GM13976 (cell line): ENCODE results near the gene DIAPH2.

Experiments used
- DNase-seq: peaks from one replicate; pipeline ENCODE4 v3.0.0; 2012; ENCODE audit warnings: low spot score
- CTCF ChIP-seq: IDR thresholded peaks from 2 replicates; pipeline ENCODE4 v1.5.1; 2012; ENCODE audit warnings: borderline replicate concordance, mild to moderate bottlenecking; ENCODE audit not compliant: insufficient read depth; ENCODE audit errors: extremely low read depth, missing control alignments, control extremely low read depth
- in situ Hi-C: fragments of 300-500 bp; cut with MboI; formaldehyde crosslinking; loops from one replicate; pipeline ENCODE4 v1.12.0; 2022; ENCODE audit warnings: low sequenced_read_pairs, mixed read lengths, inconsistent platforms; ENCODE audit not compliant: unreplicated experiment

Gene DIAPH2

GRCh38 chrX:97524997-97525396, 840.4 kb downstream of the DIAPH2 start:
- TF ChIP-seq CTCF, result no peak
- DNase-seq, result no peak
- in situ Hi-C loops, result no loop called here

GRCh38 chrX:97525981-97526380, 841.3 kb downstream of the DIAPH2 start:
- TF ChIP-seq CTCF, result no peak
- no peak for DNase-seq
- in situ Hi-C loops, result no loop called here

GRCh38 chrX:97527725-97528124, 843.1 kb downstream of the DIAPH2 start:
- TF ChIP-seq CTCF, result no peak
- DNase-seq, result no peak
- in situ Hi-C loops, result no loop called here

GRCh38 chrX:97529536-97530200, 845.0 kb downstream of the DIAPH2 start:
- DNase-seq, result no peak
- no peak for TF ChIP-seq CTCF
- in situ Hi-C loops, result no loop called here

- in situ Hi-C loops, result no loop called here
- no peak for DNase-seq
- TF ChIP-seq CTCF, result no peak
Measured at GRCh38 chrX:97531825-97532224, 847.2 kb downstream of the DIAPH2 start.

- TF ChIP-seq CTCF, result no peak
- no peak for DNase-seq
- in situ Hi-C loops, result no loop called here
Measured at GRCh38 chrX:97538745-97539144, 854.1 kb downstream of the DIAPH2 start.

GRCh38 chrX:97539970-97540519, 855.4 kb downstream of the DIAPH2 start:
- no peak for DNase-seq
- no peak for TF ChIP-seq CTCF
- in situ Hi-C loops, result no loop called here
